NCI-H2227 treated with DMSO at 0.1 percent for 48 hours (cell line): ENCODE measurements around the gene RFLNA.
"Not testable (repeated sequence)": the region's sequence is repeated elsewhere in the genome, so short reads cannot be mapped to it uniquely, and the experiment has no call there.

ENCODE experiments used
- DNase-seq: peaks from one replicate; lab custom pipeline; 2025; lab: John Stamatoyannopoulos, UW

Gene RFLNA

DNA sequence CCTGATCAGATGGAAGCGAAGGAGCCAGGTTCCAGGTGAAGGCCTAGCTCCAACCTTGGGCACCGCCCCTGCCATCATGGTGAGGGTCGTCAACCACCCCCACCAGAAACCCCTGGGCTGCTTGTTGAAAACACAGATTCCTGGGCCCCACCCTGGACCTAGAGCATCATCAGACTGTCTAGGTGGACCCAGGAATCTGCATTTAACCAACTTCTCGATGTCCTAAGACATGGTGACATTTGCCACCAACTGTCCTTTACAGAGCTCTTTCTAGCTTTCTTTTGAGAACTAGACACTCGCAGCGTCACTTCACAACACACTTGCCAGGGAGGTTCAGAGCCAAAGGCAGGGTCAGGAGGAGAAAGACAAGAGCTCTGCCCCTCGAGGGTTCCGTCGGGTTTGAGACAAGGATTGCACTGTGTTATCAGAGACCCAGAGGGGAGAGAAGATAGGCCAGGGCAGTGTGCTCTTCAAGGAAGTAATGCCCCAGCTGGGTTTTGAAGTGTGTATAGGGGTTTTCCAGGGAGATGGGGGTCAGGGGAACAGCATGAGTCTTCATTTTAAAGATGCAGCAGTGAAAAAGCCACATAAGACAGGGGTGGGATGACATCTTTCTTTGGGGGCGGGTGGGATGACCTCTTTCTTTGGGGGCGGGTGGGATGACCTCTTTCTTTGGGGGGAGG is 24.6 kb downstream of the RFLNA start:
- DNase-seq = no peak

DNA sequence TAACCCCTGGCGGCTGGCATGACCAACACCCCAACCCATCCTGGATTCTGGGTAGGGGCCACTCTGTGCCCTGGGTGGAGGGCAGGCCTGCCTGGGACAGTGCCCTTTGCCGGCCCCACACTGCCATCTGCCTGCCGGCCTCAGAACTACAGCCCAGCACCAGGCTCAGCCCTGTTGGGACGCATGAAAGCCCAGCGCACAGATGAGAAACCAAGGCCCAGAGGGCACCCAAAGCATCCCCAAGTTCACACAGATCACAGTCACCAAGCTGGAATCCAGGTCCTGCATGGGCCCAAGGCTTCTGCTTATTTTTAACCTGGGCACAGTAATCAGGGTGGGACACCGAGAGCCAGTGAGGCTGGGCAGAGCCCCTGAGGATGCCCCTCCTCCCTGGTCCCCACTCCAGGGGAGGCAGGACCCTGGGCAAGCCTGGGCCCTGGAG is 26.2 kb downstream of the RFLNA start:
- DNase-seq = no peak

DNA sequence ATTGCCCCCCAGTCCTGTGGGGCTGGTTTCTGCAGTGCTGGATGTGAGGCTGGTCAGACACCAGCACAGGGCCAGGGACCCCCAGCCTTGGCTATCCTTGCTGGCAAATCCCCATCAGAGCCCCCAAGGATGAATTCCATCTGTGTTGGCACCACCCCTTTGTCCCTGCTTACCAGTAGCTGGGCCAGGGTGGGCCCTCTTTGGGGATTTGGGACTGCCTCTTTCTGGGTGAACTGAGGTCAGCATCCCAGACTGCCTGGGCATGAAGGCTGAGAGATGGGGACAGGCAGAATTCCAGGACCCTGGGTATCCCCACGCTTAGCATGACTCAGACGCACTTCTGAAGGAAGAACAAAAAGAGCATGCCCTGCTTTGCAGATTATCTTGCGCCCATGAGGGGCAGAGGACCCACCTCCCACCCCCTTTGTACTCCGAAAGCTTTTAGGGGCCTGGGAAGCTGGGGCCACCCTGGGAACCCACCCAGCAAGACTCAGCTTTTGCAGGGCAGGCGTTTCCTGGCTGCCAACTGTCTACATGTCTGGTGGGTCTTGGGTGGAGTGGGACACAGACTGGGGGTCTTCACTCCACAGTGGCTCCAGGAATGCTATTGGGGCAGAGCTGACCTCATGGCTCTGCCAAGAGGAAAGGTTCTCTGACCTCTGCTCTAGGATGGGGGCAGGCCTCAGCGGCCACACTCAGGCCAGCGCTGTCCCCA is 26.8 kb downstream of the RFLNA start:
- no peak for DNase-seq

DNA sequence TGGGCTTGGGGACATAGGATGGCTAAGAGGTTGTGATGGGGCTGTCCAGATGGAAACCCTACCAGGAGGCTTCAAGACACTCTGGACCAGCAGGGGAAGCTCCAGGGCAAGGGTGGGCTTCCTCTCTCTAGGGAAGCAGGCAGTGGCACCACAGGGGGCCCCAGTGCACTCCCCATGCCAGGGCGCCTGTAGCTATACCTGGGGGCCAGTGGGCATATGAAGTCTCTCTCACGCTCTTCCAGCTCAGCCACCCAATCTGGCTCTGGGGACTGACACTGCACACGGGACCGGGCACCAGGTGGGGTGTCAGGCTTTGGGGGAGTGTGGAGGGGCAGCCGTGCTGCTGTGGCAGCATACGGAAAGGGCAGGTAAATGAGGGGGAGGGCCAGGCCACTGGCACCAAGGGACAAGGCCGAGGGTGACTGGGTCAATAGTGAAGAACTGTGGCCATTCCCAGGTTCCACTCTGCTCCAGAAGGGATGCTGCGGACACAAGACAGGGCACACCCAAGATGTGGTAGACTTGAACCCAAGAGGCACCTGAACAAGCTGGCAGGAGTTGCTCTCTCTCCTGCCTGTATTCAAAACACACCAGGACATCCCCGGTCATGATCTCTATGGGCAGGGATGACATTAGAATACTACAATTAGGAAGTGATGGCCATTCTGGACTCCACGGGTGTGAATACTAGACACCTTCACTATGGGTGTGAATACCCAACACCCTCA is 27.5 kb downstream of the RFLNA start:
- no peak for DNase-seq

DNA sequence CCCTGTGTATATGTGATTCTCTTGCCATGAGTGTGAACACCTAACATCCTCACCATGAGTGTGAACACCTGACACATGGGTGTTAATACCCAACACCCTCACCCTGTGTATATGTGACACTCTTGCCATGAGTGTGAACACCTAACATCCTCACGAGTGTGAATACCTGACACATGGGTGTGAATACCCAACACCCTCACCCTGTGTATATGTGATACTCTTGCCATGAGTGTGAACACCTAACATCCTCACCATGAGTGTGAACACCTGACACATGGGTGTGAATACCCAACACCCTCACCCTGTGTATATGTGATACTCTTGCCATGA is 28.1 kb downstream of the RFLNA start:
- DNase-seq = not testable (repeated sequence)

DNA sequence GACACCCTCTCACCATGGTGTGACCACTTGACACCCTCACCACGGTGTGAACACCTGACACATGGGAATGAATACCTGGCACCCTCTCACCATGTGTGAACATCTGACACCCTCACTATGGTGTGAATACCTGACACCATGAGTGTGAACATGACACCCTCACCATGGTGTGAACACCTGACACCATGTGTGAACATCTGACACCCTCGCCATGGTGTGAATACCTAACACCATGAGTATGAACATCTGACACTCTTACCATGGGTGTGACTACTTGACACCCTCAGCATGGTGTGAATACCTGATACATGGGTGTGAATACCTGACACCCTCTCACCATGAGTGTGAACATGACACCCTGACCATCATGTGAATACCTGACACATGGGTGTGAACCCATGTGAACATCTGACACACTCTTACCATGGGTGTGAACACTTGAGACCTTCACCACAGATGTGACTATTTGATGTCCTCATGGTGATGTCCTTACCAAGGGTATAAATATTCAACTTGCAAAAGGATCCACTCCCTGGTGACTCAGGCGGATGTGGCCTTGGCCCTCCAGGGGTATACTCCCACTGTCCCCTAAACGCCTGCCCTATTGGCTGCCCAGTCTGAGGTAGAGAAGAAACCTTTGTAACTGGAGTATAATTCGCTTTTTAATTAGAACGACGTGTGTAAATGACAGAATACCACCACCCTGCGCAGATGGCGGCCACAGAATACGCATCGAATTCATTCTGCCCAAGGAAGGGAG is 29.1 kb downstream of the RFLNA start:
- no peak for DNase-seq

DNA sequence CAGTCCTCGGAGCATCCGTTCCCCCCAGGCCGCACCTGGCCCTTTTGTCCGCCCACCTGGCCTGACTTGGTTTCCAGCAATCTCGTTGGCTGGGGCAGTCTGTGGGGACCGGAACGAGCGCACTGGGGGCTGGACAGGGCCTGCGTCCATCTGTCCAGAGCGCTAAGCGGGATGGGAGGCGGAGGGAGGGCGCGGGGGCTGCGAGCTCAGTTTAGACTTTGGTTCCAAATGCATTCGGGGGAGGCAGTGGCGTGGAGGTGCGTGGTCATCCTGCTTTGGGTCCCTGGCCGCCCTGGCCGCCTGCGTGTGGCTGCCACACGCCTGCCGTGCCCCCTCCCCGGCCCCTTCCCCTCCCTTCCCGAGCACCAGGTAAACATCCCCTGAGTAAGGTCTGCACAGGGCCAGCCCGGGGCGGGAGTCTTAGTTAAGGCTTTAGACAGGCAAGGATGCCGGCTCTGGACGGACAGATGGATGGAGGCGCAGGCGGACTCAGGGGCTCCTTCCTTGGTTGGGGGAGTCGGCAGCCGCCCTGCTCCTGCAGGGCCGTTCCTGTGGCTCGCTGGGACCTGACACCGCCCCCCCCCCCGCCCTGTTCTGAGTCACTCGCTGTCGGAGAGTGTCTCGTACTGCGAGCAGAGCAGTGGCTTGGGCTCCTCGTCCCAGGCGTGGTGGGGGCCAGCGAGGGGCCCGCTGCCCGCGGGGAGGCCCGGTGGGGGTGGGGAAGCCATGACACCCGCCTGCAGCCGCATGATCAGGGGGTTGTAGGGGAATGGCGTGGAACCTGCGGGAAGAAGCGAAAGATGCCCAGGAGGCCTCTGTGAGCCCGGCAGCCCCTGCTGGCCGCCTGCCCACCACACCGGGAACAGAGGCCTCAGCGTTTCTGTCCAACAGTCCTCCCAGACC is 30.2 kb downstream of the RFLNA start:
- DNase-seq = no peak

DNA sequence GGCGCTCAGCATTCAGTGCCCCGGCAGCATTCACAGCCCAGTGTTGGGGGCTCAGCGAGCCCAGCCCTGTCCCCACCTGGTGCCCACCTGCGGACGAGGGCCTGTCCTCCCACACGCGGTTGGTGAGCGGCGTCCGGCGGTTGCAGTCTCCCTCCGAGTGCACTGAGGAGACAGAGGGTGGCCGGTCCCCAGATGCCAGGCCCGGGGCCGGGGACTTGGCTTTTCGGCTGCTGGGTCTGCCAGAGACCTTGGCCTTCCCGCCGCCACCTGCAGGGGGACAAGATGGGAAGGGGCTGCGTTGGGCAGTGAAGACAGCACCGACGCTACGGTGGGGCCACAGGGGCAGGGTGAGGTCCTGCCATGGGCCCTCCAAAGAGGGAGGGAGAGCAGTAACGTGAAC is 31.2 kb downstream of the RFLNA start:
- DNase-seq = no peak

DNA sequence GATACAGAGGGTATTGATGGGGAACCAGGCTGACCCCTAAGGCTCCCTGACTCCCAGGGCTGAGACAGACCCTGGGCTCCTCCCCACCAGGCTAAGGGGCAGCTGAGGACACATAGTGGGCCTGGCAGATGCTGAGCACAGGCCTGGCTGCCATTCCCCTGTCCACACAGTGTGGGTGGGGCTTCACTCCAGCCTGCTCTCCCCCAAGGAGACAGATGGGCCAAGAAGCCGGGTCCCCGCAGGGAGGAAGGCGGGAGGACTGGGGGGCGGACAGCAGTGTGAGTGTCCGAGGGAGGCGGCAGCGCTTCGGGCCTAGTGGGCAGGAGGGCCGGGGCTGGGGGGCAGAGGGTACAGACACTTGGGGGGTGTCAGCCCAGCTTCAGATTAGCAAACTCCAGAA is 32.0 kb downstream of the RFLNA start:
- DNase-seq = no peak

DNA sequence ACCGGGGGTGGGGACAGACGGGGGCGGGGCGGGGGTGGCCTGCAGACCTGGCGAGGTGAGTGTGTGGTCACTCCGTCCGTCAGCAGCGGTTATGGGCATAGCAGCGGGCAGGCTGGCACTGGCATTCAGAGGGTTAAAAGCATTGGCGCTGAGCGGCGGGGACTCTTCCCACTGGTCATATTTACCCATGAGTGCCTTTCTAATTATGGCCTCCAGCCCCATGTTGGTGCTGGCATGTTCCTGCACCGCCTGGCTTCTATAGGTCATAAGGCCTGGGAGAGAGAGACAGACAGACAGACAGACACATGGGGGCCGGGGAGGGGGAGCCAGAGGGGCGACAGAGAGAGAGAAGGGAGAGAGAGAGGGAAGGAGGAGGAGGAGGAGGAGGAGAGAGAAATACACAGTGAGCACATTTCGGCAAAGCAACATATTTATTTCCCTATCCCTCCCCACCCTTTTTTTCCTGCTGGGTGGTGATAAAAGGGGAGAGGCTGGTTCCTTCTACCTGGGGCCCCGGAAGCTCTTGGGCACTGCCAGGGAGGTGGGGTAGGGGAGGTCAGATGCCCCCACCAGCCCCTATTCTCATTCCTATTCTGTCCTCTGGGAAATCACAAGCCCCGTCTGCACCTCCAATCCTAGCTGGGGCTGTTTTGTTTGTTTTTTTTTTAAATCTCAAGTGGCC is 32.6 kb downstream of the RFLNA start:
- peak; percentile 36 for DNase-seq

DNA sequence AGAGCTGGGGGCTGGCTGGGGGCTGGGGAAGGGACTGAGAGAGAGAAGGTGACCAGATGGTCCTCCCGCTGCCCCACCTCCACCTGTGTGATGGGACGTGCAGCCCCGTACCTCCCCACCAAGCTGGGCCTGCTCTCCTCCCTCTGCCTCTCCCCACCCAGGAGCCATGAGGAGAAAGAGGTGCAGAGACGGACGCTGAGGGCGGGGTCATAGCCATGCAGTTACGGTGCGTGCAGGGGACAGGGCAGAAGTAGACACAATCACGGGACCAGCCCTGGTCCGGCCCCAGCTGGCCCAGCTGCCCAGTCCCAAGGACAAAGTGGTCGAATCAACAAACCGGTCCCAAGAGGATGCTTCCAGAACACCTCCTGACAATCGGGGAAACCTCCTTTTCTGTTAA is 33.2 kb downstream of the RFLNA start:
- no peak for DNase-seq

DNA sequence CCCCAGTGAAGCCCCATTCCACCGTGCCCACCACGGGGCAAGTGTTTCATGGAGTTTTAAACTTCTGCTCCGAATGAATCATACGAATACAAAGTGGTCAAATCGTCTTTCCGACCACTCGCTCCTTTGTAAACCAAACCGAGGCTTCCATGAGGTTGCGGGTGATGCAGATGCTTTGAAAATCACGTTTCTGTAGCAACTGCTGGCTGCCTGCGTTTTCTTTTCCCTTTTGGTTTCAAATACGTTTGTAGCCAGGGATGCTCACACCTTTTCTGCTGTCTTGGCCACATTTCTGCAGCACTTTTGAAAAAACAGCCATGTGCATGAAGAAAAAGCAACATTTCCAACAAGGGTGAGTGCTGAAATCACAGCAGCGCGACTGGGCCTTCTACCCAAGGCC is 33.7 kb downstream of the RFLNA start:
- no peak for DNase-seq

DNA sequence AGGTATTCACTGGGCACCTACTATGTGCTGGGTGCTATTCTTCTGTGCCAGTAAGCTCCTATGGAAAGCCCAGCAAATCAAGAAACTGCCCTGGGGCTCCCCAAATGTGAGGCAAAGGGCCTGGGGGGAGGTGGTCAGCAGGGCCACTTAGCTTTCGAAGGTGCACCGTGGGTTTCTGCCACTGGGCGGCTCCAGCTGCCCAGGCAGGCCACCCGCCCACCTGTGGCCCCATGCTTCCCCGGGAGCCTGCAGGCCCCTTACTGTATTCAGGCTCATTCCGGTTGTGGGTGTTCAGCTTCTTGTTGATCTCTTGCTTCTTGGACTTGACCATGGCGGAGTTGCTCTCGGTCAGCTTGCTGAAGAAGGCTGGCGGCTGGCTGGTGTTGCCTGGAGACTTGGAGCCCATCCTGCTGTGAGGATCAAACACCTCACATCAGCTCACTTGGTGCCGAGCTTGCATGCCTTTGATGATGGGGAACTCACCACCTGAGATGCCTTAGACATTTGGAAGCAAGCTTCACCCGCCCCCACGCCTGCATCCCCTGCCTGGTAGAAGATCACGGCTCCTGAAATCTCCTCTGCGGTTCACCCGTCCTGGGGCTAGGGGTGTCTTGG is 37.3 kb downstream of the RFLNA start:
- DNase-seq = no peak

DNA sequence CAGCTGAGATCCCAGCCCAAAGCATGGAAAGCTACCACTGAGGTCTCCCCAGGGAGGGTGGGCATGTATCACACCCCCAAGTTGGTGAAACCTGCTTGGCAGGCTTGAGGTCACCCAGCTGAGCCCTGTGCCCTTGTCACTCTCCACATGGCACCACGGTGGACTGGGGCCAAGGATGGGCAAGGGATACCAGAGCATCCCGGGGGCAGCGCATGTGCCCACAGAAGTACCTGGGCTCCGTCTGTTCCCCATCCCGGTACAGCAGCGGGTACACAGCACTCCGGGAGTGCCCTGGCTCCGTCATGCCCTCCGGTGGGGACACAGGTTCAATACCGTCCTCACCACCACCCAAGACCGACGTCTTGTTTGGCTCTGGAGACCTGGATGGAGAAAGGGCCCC is 38.0 kb downstream of the RFLNA start:
- no peak for DNase-seq

DNA sequence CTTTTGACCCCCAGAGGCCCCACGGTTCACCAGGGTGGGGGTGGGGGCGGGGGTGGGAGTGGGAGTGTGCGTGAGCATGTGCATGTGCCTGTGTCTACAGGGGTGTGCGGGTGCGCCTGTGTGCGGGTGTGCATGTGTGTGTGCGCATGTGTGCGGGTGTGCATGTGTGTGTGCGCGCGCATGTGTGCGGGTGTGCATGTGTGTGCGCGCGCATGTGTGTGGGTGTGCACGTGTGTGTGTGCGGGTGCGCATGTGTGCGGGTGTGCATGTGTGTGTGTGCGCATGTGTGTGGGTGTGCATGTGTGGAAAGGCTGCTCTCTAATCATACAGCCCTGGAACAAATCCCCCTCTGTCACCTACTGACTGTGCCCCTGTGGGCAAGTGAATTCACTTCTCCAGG is 38.8 kb downstream of the RFLNA start:
- DNase-seq = no peak

DNA sequence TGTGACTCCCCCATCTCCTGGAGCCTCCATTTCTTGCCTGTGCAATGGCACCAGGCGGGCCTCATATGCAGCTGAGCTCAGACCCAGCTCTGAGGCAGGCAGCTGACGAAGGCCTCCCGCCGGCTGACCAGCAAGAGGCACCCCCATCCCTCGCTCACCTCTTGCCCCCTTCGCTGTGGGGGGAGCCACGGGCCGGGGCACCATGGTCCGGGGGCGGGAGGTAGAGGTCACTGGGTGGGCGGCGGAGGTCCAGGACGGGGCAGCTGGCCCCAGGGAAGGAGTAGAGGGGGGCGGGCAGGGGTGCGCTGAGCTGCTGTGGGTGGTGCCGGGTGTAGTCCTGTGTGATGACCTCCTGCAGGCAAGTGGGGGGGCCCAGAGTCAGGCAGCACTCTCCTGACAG is 39.4 kb downstream of the RFLNA start:
- no peak for DNase-seq

DNA sequence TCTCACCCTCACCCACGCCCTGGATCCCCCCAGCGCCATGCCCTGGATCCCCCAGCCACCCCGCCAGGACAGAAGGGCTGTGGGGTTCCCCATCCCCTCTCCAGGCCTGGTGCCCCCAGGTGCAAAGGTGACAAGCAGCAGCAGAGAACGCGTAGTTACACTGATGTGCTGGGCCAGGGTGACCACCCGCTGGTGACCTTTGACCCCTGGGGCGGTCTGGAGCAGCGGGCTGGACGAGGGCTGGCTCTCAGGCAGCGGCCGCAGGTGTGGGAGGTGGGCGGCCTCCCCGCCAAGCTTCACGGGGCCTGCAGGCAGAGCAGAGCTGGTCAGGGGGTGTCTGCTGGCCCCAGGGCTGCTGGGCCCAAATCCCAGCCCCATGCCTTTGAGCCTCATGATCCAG is 40.1 kb downstream of the RFLNA start:
- no peak for DNase-seq

DNA sequence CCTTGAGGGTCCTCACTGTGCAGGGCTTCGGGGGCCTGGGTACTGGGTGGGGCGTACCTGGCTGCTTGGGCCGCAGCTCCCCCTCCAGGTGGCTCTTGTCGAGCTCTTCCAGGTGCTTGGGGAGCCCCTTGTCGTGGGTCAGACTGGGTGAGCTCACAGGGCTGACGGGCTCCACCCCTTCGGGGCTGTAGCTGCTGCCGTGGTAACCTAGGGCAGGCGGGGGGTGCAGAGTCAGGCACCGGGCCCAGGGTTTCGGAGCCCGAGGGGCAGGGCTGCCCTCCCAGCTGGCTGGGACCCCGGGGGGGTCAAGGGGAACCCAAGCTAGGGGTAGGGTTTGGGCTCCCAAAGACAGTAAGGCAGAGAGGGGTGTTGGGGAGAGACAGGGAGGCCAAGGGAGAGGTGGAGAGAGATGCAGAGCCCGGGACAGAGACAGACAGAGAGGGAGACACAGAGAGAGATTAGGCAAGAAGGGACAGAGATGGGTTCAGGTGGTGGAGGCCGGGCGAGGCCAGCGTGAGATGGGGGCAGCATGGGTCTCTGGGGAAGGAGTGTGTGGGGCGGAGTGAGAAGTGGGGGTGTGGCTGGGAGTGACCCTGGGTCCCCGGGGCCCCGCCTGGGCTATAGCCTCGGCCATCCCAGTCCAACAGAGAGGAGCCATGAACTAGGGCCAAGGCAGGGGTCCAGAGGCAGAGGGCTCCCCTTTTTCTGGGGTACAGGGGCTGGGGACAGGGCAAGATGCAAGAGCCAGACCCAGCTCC is 40.7 kb downstream of the RFLNA start:
- no peak for DNase-seq

DNA sequence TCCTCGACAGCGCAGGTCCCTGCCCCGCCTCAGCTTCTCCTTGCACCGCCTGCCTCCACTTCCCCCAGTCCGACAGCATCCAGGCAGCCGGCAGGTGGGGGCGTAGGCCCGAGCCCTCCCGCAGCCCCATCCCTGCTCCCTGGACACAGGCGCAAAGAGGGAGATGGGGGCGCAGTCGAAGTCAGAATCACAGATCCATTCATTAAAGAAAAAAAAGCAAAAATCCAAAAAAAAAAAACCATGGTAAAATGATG is 41.2 kb downstream of the RFLNA start:
- no peak for DNase-seq
